Measurements from ENCODE around the gene ZBTB7C. TPM values are rescaled to one million over a fixed set of nuclear protein-coding genes. Genes with fewer than 3 reads are reported as not detected.

The ZBTB7C gene
- polyA plus RNA-seq = 1 to 10 TPM in 2 of 4 donors, under 1 TPM in 2; 0.54 to 4.1 (median 1.5) TPM
- long read RNA-seq, donor 1 = 0 reads
- long read RNA-seq, donor 2 = 0 reads
- long read RNA-seq, donor 3 = 0 reads
- long read RNA-seq, donor 4 = 0 reads
- long read RNA-seq, donor 5 = 0 reads
- long read RNA-seq, donor 6 = 0 reads
- long read RNA-seq, donor 7 = 0 reads
- long read RNA-seq, donor 8 = 0 reads
- long read RNA-seq, donor 9 = 0 reads
- long read RNA-seq, donor 10 = 0 reads

DNA sequence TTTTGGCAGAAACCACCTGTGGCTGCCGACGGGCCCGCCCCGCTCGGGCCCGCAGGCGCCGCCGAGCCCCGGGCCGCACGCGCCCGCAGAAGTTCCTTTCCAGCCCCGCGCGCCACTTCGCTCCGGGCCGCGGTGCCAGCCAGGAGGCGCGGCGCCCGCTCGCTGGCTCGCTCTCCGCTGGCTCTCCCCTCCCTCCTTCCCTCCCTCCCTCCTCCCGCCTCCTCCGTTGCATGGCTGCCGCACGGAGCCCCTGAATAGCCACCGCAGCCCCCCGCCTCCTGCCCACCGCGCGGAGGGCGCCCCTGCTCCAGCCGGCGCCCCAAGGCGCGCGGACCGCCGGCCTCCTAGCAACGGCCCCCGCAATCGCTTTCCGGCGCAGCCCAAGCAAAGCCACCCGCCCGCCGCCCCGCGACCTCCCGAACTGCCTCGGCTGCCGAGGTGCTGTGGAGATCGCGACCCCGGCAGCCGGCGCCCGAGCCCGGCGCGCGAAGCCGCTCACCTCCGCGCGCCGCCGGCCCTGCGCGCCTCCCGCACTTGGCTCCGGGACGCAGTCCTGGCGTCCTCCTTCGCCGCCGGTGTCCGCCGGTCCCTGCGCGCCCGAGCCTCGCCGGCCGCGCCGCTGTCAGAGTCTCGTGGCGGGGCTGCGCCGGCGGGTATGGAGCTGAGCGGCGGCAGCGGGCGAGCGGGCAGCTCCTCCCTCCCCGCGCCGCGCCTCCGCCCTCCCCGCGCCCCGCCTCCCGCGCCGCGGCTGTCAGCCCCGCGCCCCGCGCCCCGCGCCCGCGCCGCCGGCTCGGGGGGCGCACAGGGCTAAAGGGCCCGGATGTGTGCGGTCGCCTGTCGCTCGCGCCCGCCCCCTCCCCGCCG lies at the start of gene ZBTB7C:
Gene ZBTB7C (minus strand): TSS at position 657 of the 864 bp plus-strand sequence.
- WGBS, 3 donors = 1% methylated on average over 60 to 136 of the region's 136 CpGs
- Histone ChIP-seq H3K27me3 (ENCODE audit: control insufficient read depth in 3 of 3, insufficient read depth in 3 of 3, low read length in 3 of 3) (peaks cover 6 to 62% (median 27%) of the 10 kb centered on the region in 3 donors), H3K4me3 (ENCODE audit: low read depth in 1 of 3, low read length in 3 of 3) (peak within 1 kb of the TSS; percentile 41 to 78 (median 55)), H3K27ac (ENCODE audit: low read depth in 1 of 3, low read length in 2 of 3) (no peak within 1 kb of the TSS), H3K9me3 (ENCODE audit: control insufficient read depth in 2 of 2, insufficient read depth in 1 of 2, low read depth in 1 of 2, low read length in 1 of 2) (no peaks in the 10 kb centered on the region), H3K4me1 (ENCODE audit: control insufficient read depth in 3 of 3, insufficient read depth in 2 of 3, low read depth in 1 of 3, low read length in 2 of 3) (peaks cover 0 to 7% (median 0%) of the 10 kb centered on the region in 3 donors), H3K36me3 (ENCODE audit: control insufficient read depth in 3 of 3, insufficient read depth in 2 of 3, low read depth in 1 of 3, low read length in 3 of 3) (no peaks in the 10 kb centered on the region)
- peak; percentile 30 to 62 for DNase-seq
- FAIRE-seq = no peak

DNA sequence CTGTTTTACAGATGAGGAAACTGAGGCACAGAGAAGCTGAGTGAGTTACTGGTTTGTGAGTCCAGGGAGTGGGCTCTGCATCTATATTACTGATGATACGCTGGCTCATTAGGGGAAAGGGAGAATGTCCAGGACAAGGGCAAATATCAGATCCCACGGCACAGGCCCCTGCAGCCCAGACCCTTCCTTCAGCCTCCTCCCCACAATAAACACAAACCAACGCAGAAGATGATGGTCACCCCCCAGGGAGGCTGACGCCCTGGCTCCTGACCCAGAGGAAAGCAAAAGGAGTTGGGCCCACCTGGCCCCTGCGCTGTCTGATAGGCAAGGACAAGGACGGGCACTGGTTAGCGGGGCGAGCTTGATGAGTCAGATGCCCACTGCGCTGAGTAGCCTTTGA lies 47.7 kb upstream of the ZBTB7C start:
- FAIRE-seq = no peak
- Histone ChIP-seq H3K4me1 (ENCODE audit: control insufficient read depth in 3 of 3, insufficient read depth in 2 of 3, low read depth in 1 of 3, low read length in 2 of 3) (peaks cover 3 to 59% (median 17%) of the 10 kb centered on the region in 3 donors), H3K36me3 (ENCODE audit: control insufficient read depth in 3 of 3, insufficient read depth in 2 of 3, low read depth in 1 of 3, low read length in 3 of 3) (no peaks in the 10 kb centered on the region), H3K9me3 (ENCODE audit: control insufficient read depth in 2 of 2, insufficient read depth in 1 of 2, low read depth in 1 of 2, low read length in 1 of 2) (no peaks in the 10 kb centered on the region), H3K27ac (ENCODE audit: low read depth in 1 of 3, low read length in 2 of 3) (peak overlapping the region in 1 of 3 donors; percentile 94), H3K27me3 (ENCODE audit: control insufficient read depth in 3 of 3, insufficient read depth in 3 of 3, low read length in 3 of 3) (no peaks in the 10 kb centered on the region), H3K4me3 (ENCODE audit: low read depth in 1 of 3, low read length in 3 of 3) (no peak overlapping the region)
- no peak for DNase-seq
- WGBS, 3 donors = 88 to 93% (median 89%) methylated on average over 9 of the region's 9 CpGs

DNA sequence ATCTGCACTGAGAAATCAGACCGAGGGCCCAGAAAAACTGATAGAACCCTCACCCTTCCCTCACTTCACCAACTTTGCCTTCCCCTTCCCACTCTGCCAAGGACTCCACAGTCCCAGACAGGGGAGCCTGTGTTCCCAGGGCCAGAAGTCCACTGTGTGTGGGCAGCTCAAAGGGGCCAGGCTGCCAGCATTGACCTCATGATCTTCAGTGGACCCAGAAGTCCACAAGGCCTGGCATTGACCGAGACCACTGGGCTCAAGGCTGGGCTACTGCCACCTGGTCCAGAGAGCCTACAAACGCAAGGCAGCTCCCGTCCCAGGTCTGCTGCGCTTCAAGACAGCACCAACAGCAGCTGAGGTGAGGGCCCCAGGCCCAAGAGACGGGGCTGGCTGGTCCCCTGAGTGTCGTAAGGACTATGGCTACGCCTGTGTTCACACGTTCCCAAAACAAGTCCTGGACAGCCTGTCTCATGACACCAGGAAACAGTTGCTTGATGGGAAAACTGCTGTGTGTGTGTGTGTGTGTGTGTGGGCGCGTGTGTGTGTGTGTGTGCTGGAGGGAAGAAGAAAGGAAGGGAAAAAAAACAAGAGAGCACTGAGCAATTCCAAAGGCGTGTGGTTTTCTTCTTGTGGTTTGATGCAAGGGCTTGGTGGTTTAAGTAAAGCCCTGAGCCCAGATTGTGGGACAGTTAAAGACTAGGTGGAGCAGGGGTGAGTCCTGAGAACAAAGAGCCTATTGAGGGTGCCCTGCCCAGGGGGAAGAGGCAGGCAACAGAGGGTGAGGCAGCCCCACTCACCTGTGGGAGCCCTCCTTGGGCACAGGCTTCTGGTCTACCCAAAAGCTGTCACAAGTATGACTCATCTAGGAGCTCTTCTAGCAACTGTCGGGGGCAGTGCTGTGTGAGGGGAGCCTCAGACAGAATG lies 46.6 kb upstream of the ZBTB7C start:
- FAIRE-seq = no peak
- H3K27me3 ChIP-seq (ENCODE audit: control insufficient read depth in 3 of 3, insufficient read depth in 3 of 3, low read length in 3 of 3) = no peaks in the 10 kb centered on the region
- peak overlapping the region in 2 of 3 donors; percentile 55 to 94 for H3K27ac ChIP-seq (ENCODE audit: low read depth in 1 of 3, low read length in 2 of 3)
- H3K4me3 ChIP-seq (ENCODE audit: low read depth in 1 of 3, low read length in 3 of 3) = no peak overlapping the region
- H3K36me3 ChIP-seq (ENCODE audit: control insufficient read depth in 3 of 3, insufficient read depth in 2 of 3, low read depth in 1 of 3, low read length in 3 of 3) = no peaks in the 10 kb centered on the region
- peaks cover 3 to 52% (median 14%) of the 10 kb centered on the region in 3 donors for H3K4me1 ChIP-seq (ENCODE audit: control insufficient read depth in 3 of 3, insufficient read depth in 2 of 3, low read depth in 1 of 3, low read length in 2 of 3)
- 33 to 46% (median 40%) methylated on average over 13 of the region's 13 CpGs for WGBS, 3 donors
- H3K9me3 ChIP-seq (ENCODE audit: control insufficient read depth in 2 of 2, insufficient read depth in 1 of 2, low read depth in 1 of 2, low read length in 1 of 2) = no peaks in the 10 kb centered on the region
- peak; percentile 55 to 58 for DNase-seq

DNA sequence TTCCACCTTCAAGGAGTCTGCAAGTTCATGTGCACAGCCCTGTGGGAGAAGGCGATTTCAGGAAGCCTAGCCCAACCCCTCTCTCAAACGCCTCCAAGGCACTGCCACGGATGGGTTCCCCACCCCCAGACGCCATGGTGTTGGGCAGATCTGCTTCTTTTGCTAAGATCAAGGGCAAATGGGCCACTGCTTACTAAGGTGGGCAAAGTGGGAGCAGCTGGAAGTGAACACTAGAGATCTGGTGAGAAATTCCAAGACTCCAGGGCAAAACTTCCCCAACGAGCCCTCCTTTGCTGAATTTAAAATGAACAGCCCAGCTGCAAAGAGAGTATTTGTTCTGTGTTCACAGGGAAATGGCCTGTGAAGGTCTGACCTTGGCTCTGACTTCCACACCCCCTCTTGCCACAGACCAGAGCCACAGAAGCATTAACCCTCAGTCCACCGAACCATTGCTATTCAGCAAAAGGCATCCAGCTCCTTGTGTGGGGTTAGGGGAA lies 45.1 kb upstream of the ZBTB7C start:
- Histone ChIP-seq H3K27me3 (ENCODE audit: control insufficient read depth in 3 of 3, insufficient read depth in 3 of 3, low read length in 3 of 3) (no peaks in the 10 kb centered on the region), H3K4me3 (ENCODE audit: low read depth in 1 of 3, low read length in 3 of 3) (no peak overlapping the region), H3K4me1 (ENCODE audit: control insufficient read depth in 3 of 3, insufficient read depth in 2 of 3, low read depth in 1 of 3, low read length in 2 of 3) (peaks cover 0 to 43% (median 11%) of the 10 kb centered on the region in 3 donors), H3K36me3 (ENCODE audit: control insufficient read depth in 3 of 3, insufficient read depth in 2 of 3, low read depth in 1 of 3, low read length in 3 of 3) (no peaks in the 10 kb centered on the region), H3K27ac (ENCODE audit: low read depth in 1 of 3, low read length in 2 of 3) (peak overlapping the region in 1 of 3 donors; percentile 53), H3K9me3 (ENCODE audit: control insufficient read depth in 2 of 2, insufficient read depth in 1 of 2, low read depth in 1 of 2, low read length in 1 of 2) (no peaks in the 10 kb centered on the region)
- WGBS, 3 donors = 44 to 55% (median 54%) methylated on average over 6 of the region's 6 CpGs
- DNase-seq (peak in 1 of 2 donors; percentile 29), FAIRE-seq (no peak)

DNA sequence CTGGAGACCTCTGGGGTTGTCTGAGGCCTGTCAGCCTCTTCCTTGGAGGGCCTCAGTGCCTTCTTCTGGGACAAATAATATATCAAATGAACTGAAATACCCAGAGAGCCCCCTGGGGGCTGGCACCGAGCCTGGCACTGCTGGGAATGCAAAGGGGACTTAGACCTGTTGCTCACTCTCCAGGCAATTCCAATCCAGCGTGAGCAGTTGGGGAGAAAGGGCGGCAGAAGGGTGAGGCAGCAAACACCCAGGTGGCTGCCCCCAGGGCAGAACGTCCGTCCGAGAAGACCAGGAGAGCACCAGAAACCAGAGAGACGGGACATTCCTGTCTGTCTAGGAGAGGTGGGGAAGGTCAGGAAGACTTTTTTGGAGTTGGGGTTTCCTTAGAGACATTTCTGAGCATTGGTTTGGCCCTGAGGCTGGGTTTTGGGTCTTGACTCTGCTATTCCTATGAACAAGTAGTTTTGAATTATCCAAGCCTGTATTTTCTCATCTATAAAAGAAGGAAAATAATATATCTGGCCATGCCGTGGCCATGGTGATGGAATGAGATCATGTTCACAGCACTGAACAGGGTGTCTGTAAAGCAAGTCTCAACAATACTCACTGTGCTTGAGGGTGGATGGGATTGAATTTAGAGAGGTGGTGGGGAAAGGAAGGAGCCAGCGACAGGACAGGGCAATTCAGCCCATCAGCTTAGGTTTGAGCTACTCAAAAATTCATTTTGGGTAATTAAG lies 44.3 kb upstream of the ZBTB7C start:
- 32 to 62% (median 48%) methylated on average over 9 of the region's 9 CpGs for WGBS, 3 donors
- no peaks in the 10 kb centered on the region for H3K9me3 ChIP-seq (ENCODE audit: control insufficient read depth in 2 of 2, insufficient read depth in 1 of 2, low read depth in 1 of 2, low read length in 1 of 2)
- H3K36me3 ChIP-seq (ENCODE audit: control insufficient read depth in 3 of 3, insufficient read depth in 2 of 3, low read depth in 1 of 3, low read length in 3 of 3) = no peaks in the 10 kb centered on the region
- no peak for FAIRE-seq
- peaks cover 0 to 2% (median 0%) of the 10 kb centered on the region in 3 donors for H3K27me3 ChIP-seq (ENCODE audit: control insufficient read depth in 3 of 3, insufficient read depth in 3 of 3, low read length in 3 of 3)
- H3K27ac ChIP-seq (ENCODE audit: low read depth in 1 of 3, low read length in 2 of 3) = peak overlapping the region; percentile 6 to 93 (median 55)
- H3K4me3 ChIP-seq (ENCODE audit: low read depth in 1 of 3, low read length in 3 of 3) = no peak overlapping the region
- DNase-seq = peak; percentile 56 to 76
- peaks cover 0 to 43% (median 11%) of the 10 kb centered on the region in 3 donors for H3K4me1 ChIP-seq (ENCODE audit: control insufficient read depth in 3 of 3, insufficient read depth in 2 of 3, low read depth in 1 of 3, low read length in 2 of 3)

DNA sequence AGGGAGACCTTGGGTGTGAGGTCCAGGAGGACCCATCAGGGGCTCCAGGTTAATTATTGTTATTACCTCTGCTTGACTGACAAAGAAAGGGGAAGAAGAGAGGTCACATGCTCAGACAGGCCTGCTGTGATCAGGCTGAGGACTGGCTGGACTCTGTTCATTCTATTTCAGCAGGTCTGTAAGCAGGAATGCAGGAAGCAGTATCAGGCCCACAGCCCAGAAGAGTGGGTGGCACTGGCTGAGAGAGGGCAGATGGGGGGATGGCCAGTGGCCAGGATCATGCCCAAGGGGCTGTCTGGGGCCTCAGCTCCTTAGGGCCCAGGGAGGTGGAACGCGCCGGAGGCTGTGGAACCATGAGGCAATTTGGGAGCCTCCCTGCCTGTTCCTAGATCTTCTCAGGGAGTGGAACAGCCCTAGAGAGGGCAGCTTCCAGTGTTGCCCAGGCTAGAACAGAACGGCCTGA lies 43.7 kb upstream of the ZBTB7C start:
- FAIRE-seq (no peak), DNase-seq (peak; percentile 65 to 82)
- Histone ChIP-seq H3K27me3 (ENCODE audit: control insufficient read depth in 3 of 3, insufficient read depth in 3 of 3, low read length in 3 of 3) (peaks cover 0 to 4% (median 0%) of the 10 kb centered on the region in 3 donors), H3K9me3 (ENCODE audit: control insufficient read depth in 2 of 2, insufficient read depth in 1 of 2, low read depth in 1 of 2, low read length in 1 of 2) (no peaks in the 10 kb centered on the region), H3K4me1 (ENCODE audit: control insufficient read depth in 3 of 3, insufficient read depth in 2 of 3, low read depth in 1 of 3, low read length in 2 of 3) (peaks cover 0 to 43% (median 11%) of the 10 kb centered on the region in 3 donors), H3K36me3 (ENCODE audit: control insufficient read depth in 3 of 3, insufficient read depth in 2 of 3, low read depth in 1 of 3, low read length in 3 of 3) (no peaks in the 10 kb centered on the region), H3K27ac (ENCODE audit: low read depth in 1 of 3, low read length in 2 of 3) (peak overlapping the region; percentile 6 to 93 (median 55)), H3K4me3 (ENCODE audit: low read depth in 1 of 3, low read length in 3 of 3) (no peak overlapping the region)
- WGBS, 3 donors = 37 to 67% (median 59%) methylated on average over 4 of the region's 4 CpGs

DNA sequence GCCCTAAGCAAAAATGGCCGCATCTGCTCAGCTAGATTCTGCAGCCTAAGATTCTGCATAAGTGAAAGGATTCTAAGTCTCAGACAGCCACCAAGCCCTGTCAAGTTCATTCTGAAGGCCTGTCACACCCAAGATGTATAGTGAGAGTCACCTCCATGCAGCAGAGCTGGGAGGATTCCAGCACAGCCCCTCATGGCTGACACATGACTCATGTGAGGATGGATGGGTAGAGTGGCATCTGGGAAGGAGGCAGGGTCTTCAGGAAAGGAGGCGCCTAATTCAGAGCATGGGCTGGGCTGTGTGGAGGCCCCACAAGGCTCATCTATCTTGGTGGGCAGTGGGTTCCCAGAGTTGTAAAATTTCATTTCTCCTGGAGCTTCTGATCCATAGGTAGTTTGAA lies 41.5 kb upstream of the ZBTB7C start:
- peaks cover 0 to 4% (median 0%) of the 10 kb centered on the region in 3 donors for H3K27me3 ChIP-seq (ENCODE audit: control insufficient read depth in 3 of 3, insufficient read depth in 3 of 3, low read length in 3 of 3)
- H3K27ac ChIP-seq (ENCODE audit: low read depth in 1 of 3, low read length in 2 of 3) = no peak overlapping the region
- no peak for DNase-seq
- 91 to 98% (median 92%) methylated on average over 2 of the region's 2 CpGs for WGBS, 3 donors
- no peaks in the 10 kb centered on the region for H3K9me3 ChIP-seq (ENCODE audit: control insufficient read depth in 2 of 2, insufficient read depth in 1 of 2, low read depth in 1 of 2, low read length in 1 of 2)
- H3K4me3 ChIP-seq (ENCODE audit: low read depth in 1 of 3, low read length in 3 of 3) = no peak overlapping the region
- H3K4me1 ChIP-seq (ENCODE audit: control insufficient read depth in 3 of 3, insufficient read depth in 2 of 3, low read depth in 1 of 3, low read length in 2 of 3) = peaks cover 0 to 42% (median 11%) of the 10 kb centered on the region in 3 donors
- no peaks in the 10 kb centered on the region for H3K36me3 ChIP-seq (ENCODE audit: control insufficient read depth in 3 of 3, insufficient read depth in 2 of 3, low read depth in 1 of 3, low read length in 3 of 3)
- FAIRE-seq = no peak

Measured in small intestine (tissue), 16 donors.